NCI-H82 treated with DMSO at 0.1 percent for 48 hours (cell line): ENCODE results near the gene RELL2.

Experiments
- DNase-seq: peaks from one replicate; lab custom pipeline; 2025; ENCODE audit not compliant: unreplicated experiment; lab: John Stamatoyannopoulos, UW

The RELL2 gene

DNA sequence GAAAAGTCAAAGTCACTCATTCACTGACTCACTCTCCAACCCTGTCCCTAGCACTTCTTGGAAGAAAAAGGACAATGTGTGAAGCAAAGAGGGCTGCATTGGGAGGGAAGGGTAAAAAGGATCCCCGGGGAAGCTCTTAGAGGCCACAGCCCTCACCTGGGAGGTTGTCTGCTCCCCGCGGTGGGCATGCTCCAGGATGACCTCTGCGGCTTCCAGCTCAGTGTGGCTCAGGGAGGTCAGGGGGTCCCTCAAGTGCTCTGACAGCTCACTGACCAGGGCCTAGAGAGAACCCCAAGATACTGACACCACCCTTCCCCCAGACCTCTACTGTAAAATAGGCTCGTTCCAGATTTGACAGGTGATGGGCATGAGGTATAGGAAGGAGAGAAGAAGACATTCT, 10.4 kb downstream of the RELL2 start:
- DNase-seq, result no peak

DNA sequence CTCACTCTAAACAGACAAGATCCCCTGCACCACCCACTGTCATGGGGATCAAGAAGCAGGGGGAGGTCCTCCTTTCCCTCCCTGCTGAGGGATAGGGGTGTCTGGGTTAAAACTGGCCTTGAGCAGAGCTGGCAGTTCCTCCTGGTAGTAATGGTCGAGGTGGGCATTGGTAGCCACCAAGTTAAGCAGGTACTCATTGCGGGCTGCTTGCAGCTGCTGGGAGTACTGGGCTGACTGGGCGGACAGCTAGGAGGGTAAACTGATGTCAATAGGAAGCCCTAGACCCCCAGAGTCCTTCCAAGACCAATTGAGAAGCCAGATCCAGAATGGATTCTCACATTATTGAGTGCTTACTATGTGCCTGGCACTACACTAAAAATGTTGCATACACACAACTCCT, 11.1 kb downstream of the RELL2 start:
- no peak for DNase-seq

DNA sequence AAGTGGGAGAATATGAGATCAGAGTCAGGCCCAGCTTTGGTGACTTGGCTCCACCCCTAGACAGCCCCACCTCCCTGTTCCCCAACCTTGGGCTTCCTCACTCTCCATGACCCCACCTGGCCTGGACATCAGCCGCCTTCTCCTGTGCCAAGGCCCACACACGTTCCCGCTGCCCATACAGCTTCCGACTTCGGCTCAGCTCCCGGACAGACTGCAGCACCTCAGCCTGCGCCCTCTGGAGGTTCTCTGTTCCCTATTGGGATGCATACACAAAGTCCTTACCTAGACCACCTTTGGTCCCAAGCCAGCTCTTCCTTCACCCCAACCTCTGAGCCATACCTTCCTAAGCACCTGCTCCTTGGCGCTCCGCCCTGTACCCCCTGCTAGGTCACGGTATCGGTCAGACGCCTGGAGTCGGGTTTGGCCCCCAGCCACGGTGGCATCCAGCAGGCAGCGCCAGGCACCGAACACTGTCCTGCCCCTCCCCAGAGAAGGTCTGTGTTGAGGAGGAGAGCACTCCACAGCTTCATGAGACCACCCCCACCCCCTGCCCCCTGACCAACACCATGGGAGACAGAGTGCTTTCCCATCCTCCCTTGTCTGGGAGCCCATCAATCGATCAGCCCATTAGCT, 12.4 kb downstream of the RELL2 start:
- no peak for DNase-seq

DNA sequence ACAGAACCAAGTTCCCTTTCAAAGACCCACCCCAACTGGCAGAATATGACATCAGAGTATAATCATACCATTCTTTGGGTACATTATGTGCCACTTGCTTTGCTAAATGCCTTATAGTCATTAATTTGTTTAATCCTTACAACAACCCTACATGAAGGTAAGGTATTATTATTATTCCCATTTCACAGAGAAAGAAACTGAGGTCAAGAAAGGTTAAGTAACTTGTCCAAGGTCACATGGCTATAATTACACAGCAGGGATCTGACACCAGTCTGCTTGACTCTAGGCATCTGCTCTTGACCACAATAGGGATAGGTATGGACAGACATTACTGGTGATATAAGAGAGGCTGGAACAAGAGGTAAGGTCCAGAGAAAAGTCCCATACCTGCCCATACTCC, 13.2 kb downstream of the RELL2 start:
- no peak for DNase-seq

DNA sequence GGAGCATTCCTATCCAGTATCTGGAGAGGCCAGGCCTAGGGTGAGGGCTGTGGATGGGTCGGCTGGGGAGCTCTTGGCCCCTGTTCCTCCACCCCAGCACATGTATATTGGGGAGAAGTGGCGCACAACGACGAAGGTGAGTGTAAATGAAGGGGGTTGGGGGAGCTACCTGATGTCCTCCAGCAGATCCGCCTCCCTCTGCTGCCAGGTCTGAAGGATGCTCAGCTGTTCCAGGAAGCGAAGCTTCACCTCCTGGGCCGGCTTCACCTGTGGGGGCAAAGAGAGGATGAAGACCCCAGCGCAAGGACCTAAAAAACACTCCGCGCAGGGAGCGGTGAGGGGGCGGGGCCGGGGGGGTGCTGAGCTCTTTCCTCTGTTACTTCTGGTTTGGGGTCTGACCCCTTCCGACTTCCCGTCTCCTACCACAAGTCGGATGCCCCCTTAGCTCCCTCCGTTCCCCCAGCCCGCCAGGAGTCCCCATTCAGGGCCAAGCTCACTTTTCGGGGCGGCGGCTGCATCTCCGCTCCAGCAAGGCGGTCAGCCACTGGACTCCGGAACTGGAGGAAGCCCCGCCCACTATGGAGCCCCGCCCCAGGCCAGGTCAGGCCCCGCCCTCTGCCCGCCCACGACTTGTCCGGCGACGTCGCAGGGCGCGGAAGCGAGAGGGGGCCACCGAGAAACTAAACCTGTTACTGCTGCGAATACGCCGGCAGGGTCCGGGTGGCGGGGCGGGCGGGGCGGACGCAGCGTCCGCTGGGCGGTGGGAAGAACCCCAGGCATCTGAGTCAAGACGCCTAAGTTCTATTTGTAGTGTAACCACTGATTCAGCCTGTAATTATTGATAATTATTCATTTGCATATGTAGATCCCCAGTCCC, 14.3 kb downstream of the RELL2 start, which contains the start of gene FCHSD1:
Gene FCHSD1 (minus strand): TSS at position 568 of the 877 bp plus-strand sequence. CDS start 50 bp downstream, at position 518.
- DNase-seq, result peak; percentile 5

DNA sequence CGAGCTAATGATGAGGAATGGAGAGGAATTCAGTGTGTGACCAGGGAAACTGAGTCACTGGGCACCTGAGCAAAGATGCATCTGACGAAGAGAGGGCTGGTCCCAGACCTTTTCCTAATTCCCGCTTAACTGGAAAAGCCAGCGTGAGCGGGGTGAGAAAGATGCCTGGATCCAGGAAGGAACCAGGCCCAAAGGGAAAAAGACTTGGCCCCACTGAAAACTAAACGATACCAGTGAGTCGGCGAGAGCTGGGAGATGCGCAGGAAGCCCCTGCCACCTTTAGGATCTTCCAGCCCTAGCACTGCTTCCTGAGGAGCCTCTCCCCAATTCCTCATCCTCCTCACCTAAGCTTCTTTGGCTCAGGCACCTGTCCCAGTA, 14.9 kb downstream of the RELL2 start:
- DNase-seq, result no peak

DNA sequence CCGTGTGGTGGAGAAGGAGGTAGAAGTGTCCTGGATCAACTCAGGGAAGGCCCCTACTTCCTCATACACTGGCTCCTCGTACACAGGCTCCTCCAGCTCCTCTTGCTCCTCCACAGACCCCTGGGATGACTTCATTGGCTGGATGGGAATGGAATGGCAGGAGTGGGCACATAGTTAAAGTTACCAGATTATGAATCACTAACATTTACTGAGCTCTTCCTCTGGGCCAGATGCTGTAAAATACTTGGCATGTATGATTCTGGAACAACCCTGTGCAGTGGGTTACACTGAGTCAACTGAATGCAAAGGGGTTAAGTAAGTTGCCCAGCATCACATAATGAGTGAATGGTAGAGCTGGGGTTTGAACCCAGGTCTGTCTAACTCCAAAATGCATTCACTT, 17.5 kb downstream of the RELL2 start:
- DNase-seq, result no peak

DNA sequence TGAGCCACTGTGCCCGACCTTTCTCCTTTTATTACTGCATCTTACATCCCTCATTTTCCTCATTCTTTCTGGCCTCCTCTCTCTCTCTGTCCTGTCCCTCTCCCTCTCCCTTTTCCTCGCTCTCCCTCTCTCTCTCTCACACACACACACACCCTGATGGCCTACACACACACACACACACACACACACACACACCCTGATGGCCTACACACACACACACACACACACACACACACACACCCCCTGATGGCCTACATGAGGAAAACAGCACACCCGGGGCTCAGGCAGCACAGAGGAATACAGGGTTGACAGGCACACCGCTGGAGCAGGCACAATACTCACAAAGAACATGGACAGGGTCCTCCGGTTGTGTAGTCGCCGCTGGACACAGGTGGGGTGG, 18.2 kb downstream of the RELL2 start:
- DNase-seq, result no peak

DNA sequence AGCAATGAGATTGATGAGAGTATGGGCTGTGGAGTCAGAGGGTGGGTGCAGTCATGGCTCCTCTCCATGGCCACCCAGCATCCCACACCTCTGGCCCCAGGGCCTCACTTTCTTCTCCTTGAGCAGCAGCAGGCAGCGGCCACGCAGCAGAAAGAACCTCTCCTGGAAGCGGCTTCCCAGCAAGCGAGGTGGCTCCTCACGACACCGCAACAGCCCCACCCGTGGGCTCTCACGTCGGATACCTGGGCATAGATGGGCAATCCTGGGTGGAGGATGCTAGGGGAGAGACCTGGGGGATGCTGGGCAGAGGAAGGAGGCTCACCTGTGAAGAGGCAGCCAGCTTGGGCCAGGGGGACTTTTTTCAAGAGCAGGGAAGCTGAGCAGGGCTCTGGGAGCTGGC, 19.6 kb downstream of the RELL2 start:
- no peak for DNase-seq

DNA sequence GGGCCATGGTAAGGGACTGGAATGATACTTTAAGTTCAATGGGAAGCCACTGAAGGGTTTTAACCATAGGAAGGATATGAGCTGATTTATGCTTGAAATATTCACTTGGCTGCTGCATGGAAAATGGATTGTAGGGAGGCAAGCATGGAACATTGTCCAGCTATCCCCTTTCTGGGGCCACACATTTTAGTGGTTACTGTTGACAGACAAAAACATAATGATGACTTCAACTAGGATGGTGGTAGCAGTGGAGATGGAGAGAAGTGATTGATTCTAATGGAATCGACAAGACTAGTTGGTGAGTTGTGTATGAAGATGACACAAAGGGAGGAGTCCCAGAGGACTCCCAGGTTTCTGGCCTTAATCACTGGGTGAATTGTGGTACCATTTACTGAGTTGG, 20.6 kb downstream of the RELL2 start:
- DNase-seq, result no peak

DNA sequence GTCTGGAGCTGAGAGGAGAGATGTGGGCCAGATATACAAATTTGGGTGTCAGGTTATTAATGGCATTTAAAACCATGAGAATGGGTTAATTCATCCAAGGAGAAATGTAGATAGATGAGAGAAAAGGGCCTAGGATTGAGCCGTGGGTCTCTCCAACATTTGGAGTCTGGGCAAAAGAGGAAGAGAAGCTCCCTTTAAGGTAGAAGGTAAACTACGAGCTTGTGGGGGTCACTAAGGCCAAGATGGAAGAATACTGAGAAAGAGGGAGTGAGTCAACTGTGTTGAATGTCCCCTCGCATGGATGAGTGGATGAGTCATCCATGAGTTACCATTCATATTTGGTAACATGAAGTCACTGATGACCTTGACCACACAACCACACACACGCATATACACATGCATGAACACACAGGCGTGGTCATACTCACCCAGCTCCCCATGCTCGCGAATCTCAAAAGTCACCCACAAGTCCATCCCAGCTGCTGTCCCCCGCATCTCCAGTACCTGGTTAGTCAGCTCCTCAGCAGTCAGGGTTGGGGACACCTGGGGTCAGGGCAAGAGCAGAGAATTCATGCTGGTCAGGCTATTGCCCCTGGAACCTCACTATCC, 21.2 kb downstream of the RELL2 start:
- DNase-seq, result no peak

DNA sequence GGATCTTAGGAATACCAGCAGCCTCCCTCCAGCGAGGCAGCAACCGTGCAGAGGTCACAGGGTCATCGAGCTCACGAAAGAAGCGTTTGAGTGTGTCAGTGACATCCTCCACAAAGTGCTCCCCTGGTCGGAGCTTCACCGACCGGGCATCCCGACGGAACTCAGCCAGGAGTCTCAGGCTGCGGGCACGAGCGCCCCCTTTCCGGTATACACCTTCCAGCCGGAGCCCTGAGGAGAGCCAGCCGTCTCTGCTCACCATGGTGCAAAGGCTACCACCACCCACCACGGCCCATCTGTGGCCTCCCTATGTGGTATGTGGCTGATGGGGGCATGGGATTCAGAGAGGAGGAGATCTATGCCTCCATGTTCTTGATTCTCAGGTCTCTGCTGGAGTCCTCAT, 25.2 kb downstream of the RELL2 start:
- no peak for DNase-seq

DNA sequence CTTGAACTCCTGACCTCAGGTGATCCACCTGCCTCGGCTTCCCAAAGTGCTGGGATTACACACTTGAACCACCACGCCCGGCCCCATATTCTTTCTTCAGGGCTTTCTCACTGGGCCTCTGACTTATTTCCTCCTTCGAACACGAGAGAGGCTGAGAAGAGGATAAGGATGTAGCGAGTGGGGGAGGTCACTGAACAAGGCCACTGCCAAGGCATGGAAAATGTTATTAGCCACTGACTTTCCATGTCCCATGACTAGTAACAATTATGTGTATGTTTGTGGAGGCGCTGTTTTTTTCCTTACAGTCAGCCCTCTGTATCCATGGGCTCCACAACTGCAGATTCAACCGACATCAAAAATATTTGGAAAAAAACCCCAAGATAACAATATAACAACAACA, 26.7 kb downstream of the RELL2 start:
- no peak for DNase-seq

DNA sequence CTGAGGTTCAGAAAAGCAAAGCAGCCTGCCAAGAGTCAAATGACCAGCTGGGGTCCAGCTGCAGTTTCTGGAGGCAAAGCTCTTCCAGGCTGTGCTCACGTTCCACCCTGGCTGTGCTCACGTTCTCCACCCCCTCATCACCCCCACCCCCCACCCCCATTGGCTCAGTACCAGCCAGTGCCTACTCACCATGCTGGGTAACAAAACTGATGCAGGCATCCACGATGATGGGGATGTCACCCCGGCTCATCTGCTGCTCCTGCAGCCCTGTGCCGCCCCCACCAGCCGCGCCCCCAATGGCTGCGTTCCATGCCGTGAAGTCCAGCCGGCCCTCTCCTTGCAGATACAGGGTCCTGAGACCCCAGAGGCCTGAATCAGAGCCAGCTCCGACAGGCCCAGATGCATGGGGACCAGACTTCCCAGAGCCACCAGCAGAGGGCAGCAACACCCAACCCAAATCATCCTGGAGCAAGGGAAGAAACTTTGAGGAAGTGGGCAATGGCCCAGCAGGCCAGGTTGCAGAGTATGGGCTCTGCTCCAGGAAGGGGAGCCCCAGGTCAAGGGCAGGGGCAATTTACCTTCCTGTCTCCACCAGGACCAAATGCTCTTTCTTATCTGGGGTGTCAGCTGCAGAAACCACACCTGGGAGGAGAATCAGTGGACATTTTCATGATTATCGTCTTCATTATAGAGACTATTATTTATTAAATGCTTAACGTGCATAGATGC, 28.1 kb downstream of the RELL2 start:
- peak; percentile 13 for DNase-seq

DNA sequence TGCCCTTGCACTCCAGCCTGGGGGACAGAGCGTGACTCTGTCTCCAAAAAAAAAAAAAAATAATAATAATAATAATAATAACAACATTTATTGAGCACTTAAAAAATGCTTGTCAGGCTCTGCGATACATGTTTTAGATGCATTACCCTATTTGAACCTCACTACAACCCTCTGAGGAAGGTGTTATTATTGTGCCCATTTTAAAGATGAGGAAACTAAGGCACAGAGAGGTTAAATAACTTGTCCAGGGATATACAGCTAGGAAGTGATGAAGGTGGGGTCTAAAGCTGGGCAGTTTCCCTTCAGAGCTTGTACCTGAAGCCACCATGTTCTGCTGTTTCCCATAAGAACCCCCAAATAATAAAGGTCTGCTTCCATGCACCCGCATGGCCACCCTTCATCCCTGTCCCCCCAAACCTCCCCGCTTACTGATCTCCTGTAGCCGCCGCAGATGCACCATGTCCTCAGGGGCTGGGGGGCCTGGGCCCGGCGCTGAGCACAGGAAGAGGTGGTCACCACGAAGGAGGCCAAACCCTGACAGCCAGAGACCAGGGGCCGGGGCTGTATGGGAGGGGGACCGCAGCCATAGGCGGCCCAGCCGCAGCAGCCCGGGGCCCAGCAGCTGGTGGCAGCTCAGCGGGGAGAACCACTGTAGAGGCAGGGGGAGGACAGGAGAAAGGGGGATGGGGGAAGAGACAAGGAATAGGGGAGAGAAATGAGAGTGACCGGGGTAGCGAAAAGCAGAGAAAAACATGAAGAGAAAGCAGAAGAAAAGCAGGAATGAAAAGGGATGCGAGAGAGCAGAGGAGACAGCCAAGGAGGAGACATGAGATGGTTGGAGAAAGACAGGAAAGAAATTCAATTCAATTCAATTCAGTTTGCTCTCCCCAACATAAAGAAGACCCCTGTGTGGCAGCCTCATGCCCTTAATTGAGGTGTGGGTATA, 29.5 kb downstream of the RELL2 start:
- DNase-seq, result no peak

DNA sequence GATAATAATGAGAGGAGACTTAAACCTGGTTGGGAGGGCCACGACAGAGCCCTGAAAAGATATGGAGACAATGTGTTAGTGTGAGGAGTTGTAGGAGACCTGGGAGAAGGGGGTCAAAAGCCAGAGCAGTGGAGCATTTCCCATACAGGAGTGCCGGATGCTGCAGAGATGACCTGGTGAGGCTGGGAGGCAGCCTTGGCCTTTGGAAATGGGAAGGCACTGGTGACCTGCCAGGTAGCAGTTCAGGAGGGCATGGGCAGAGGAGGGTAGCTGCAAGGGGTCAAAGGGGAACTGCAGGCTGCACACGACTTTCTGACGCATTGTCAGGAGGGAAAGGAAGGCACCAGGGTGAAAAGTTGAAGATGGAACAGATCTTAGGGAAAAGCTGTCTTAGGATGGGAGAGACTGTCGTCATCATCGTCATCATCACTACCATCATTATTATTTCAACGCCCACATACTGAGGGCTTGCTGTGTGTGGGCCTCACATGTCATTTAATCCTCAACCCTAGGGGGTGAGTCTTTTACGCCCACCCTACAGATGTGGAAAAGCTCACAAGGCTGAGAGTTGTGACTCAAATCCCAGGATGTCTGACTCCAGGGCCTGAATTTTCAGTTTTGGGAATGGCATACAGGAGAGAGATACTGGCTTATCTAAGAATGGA, 31.9 kb downstream of the RELL2 start:
- DNase-seq, result no peak

DNA sequence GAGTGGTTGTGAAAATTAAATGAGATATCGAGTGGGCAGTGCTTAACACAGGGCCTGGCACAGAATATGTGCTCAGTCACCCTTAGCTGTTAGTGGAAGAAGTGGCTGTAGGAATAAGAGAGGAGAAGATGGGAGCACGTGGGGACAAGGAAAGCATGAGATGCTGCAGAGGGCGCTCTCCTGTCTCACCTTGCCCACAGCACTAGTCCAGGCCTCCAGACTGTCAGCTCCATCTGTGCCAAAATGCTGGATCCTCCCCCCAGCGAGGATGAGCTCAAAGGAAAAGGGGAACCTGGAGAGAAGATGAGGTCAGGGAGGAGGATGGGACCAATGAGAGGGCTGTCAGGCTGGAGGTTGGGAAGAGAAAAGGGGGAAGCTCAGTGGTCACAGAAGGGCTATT, 32.7 kb downstream of the RELL2 start:
- no peak for DNase-seq

DNA sequence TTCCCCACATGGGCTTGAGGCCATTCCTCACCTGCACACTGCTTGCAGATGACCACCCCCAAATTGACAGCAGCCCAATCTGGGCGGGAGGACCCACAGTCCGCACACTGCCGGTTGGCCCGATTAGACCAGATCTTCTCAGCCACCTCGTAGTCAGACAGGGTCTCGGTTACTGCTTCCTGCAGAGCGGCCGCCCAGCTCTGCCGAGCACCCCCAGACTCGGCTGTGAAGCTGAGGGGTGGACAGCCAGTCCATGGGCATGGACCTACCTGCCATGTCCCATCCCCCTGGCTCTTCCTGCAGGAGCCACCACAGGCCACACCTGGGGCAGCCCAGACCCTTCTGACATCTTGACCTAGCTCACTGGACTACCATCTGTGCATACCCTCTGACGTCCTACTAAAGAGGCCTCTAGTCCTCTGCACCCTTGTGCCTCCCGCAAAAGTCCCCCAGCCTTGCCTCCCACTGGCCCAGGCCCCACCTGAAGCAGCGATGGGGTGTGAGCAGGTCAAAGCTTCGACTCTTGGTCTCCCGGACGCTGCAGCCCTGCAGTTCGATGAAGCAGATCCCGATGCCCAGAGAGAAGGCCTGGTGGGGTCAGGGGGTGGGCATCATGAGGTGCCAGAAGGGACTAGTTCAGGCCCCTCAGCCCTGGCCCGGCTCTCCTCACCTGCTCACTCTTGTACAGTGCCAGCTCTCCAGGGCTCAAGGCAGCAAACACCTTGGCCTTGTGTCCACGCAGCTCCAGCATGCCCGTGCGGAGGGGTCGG, 35.5 kb downstream of the RELL2 start:
- DNase-seq, result no peak
